ENCODE results near the gene ARL3.

- TF ChIP-seq, protein P1, sequence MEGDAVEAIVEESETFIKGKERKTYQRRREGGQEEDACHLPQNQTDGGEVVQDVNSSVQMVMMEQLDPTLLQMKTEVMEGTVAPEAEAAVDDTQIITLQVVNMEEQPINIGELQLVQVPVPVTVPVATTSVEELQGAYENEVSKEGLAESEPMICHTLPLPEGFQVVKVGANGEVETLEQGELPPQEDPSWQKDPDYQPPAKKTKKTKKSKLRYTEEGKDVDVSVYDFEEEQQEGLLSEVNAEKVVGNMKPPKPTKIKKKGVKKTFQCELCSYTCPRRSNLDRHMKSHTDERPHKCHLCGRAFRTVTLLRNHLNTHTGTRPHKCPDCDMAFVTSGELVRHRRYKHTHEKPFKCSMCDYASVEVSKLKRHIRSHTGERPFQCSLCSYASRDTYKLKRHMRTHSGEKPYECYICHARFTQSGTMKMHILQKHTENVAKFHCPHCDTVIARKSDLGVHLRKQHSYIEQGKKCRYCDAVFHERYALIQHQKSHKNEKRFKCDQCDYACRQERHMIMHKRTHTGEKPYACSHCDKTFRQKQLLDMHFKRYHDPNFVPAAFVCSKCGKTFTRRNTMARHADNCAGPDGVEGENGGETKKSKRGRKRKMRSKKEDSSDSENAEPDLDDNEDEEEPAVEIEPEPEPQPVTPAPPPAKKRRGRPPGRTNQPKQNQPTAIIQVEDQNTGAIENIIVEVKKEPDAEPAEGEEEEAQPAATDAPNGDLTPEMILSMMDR (IDR thresholded peaks at IDR 0.05; ENCODE audit: low read depth, low read length): no peak
- TF ChIP-seq, protein P2, sequence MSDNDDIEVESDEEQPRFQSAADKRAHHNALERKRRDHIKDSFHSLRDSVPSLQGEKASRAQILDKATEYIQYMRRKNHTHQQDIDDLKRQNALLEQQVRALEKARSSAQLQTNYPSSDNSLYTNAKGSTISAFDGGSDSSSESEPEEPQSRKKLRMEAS (IDR thresholded peaks at IDR 0.05; ENCODE audit: low read depth, low read length): no peak
- no peak for TF ChIP-seq POLR2A (IDR thresholded peaks at IDR 0.05; ENCODE audit: extremely low read depth, insufficient read length)
- TF ChIP-seq MYC (IDR thresholded peaks at IDR 0.05; ENCODE audit: low read depth, low read length): no peak
These were observed 32.5 kb downstream of the ARL3 start for GRCh38 chr10:102681696-102682095.

Data from NB4 (cell line).